ENCODE measurements around the gene MAST3.

Gene MAST3

GRCh38 chr19:18058208-18059009, 39.2 kb upstream of the MAST3 start:
- CTCF ChIA-PET = interaction anchor here (0.5 to 8.1 kb wide), 30 partner anchors 13 to 1233 kb away, joined by 3 to 101 read pairs (median 4); partner anchors contain the start of genes ARRDC2 and MAST3
- H3K4me1 ChIP-seq (ENCODE audit: control insufficient read depth, insufficient read depth, low read length) = no peaks in the 10 kb centered on the region
- no peaks in the 10 kb centered on the region for H3K36me3 ChIP-seq (ENCODE audit: control insufficient read depth in 2 of 2, insufficient read depth in 1 of 2, low read length in 2 of 2)
- H3K27ac ChIP-seq (ENCODE audit: extremely low read depth, low read depth, low read length) = no peak overlapping the region; the same call in 1 of the 2 replicates
- H3K4me3 ChIP-seq (ENCODE audit: low read depth, low read length) = peak overlapping the region; percentile 24
- H3K9me3 ChIP-seq (ENCODE audit: control insufficient read depth, insufficient read depth, low read depth, low read length) = no peaks in the 10 kb centered on the region
- POLR2A ChIA-PET = interaction anchor here (0.5 to 1.3 kb wide), 2 partner anchors 51 to 524 kb away, joined by 4 read pairs; no protein-coding TSS in a partner anchor
- TF ChIP-seq GLIS1 (tag by site-specific recombination; IDR thresholded peaks at IDR 0.05) = peak; percentile 35
- TF ChIP-seq ZNF548 (tag by site-specific recombination; IDR thresholded peaks at IDR 0.05) = no peak
- peak; percentile 89 for TF ChIP-seq ZNF24 (tag by site-specific recombination; IDR thresholded peaks at IDR 0.05)
- TF ChIP-seq ZNF654 (tag by site-specific recombination; IDR thresholded peaks at IDR 0.05; ENCODE audit: low read depth) = peak; percentile 93
- 0 out of 2 replicates have a peak, but pooled peaks have one; percentile 11 for TF ChIP-seq ZNF366 (tag by site-specific recombination; conservative IDR thresholded peaks at IDR 0.05)
- no peak for TF ChIP-seq ZNF555 (tag by site-specific recombination; conservative IDR thresholded peaks at IDR 0.05)
- TF ChIP-seq ZNF394 (tag by site-specific recombination; IDR thresholded peaks at IDR 0.05; ENCODE audit: borderline replicate concordance) = peak; percentile 61
- no peak for TF ChIP-seq ZNF521 (tag by site-specific recombination; IDR thresholded peaks at IDR 0.05)
- no peak for TF ChIP-seq SALL2 (tag by site-specific recombination; IDR thresholded peaks at IDR 0.05; ENCODE audit: borderline replicate concordance)
- TF ChIP-seq SP3 (tag by site-specific recombination; IDR thresholded peaks at IDR 0.05) = peak; percentile 75
- no peak for TF ChIP-seq ZBTB21 (tag by site-specific recombination; IDR thresholded peaks at IDR 0.05)
- no peak for TF ChIP-seq ZNF221 (tag by site-specific recombination; IDR thresholded peaks at IDR 0.05; ENCODE audit: borderline replicate concordance)
- peak; percentile 56; the same call in 1 of the 2 replicates for TF ChIP-seq ZNF600 (tag by site-specific recombination; IDR thresholded peaks at IDR 0.05)
- TF ChIP-seq KLF8 (tag by site-specific recombination; IDR thresholded peaks at IDR 0.05) = peak; percentile 85
- peak; percentile 96 for TF ChIP-seq ZBTB7A (tag by site-specific recombination; IDR thresholded peaks at IDR 0.05; ENCODE audit: low read depth)
- 0 out of 2 replicates have a peak, but pooled peaks have one; percentile 28 for TF ChIP-seq SCRT2 (tag by site-specific recombination; IDR thresholded peaks at IDR 0.05)
- TF ChIP-seq KLF1 (tag by site-specific recombination; IDR thresholded peaks at IDR 0.05) = peak; percentile 63
- TF ChIP-seq ZFP69B (tag by site-specific recombination; IDR thresholded peaks at IDR 0.05) = peak; percentile 75; the same call in 1 of the 2 replicates
- TF ChIP-seq ZNF391 (tag by site-specific recombination; IDR thresholded peaks at IDR 0.05; ENCODE audit: borderline replicate concordance, low read depth) = peak; percentile 45; the same call in 1 of the 2 replicates
- peak; percentile 79 for TF ChIP-seq SP7 (tag by site-specific recombination; IDR thresholded peaks at IDR 0.05)
- TF ChIP-seq HIC1 (tag by site-specific recombination; IDR thresholded peaks at IDR 0.05) = no peak
- TF ChIP-seq ZNF621 (tag by site-specific recombination; IDR thresholded peaks at IDR 0.05) = no peak
- TF ChIP-seq ZNF692 (tag by site-specific recombination; IDR thresholded peaks at IDR 0.05) = peak; percentile 76
- 0 out of 2 replicates have a peak, but pooled peaks have one; percentile 52 for TF ChIP-seq WT1 (tag by site-specific recombination; IDR thresholded peaks at IDR 0.05)
- TF ChIP-seq GLI2 (tag by site-specific recombination; IDR thresholded peaks at IDR 0.05; ENCODE audit: borderline replicate concordance, low read depth) = no peak
- peak; percentile 53 for TF ChIP-seq ZNF335 (tag by site-specific recombination; conservative IDR thresholded peaks at IDR 0.05)
- no peak for TF ChIP-seq ZNF169 (tag by site-specific recombination; IDR thresholded peaks at IDR 0.05)
- peak; percentile 77 for TF ChIP-seq ZBTB17 (tag by site-specific recombination; IDR thresholded peaks at IDR 0.05)
- peak; percentile 60; the same call in 1 of the 2 replicates for TF ChIP-seq KLF16 (tag by site-specific recombination; IDR thresholded peaks at IDR 0.05)
- peak; percentile 71 for TF ChIP-seq KLF9 (tag by site-specific recombination; IDR thresholded peaks at IDR 0.05; ENCODE audit: low read depth)
- TF ChIP-seq PATZ1 (tag by site-specific recombination; IDR thresholded peaks at IDR 0.05) = peak; percentile 99
- TF ChIP-seq ZNF629 (tag by site-specific recombination; IDR thresholded peaks at IDR 0.05) = peak; percentile 62
- TF ChIP-seq ZNF184 (tag by site-specific recombination; IDR thresholded peaks at IDR 0.05) = no peak

Measured in HEK293 (cell line).